ENCODE measurements around the gene CCDC88A.

Gene CCDC88A

DNA sequence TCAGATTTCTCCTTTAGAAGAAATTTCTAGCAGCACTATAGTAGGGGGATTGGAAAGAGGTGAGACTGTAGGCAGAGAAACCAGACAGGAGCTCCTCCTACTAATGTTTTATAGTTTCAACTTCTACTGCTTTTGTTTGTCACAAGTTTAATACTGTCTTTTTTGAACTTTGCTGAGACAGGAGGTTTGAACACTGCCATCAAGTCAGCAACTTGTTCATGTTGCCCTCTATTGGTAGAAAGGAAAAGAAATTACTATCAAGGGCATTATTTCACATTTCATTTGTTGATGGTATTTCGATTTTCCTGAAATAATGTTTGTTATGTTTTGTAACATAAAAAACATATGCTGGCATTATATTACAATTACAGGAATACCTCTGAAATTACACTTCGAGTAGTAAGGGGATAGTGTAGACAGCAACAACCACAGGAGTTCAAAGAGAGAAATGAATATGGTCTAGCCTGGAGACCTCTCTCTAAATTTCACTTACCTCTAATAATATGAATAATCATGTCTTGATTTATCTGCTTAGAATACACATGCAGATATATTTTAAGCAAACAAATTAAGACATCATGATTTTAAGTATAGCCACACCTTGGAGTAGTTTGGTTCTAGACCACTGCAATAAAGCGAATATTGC is 12.4 kb upstream of the CCDC88A start:
- Mint-ChIP-seq H3K36me3 (no peaks in the 10 kb centered on the region), H3K27ac (no peak overlapping the region), H3K27me3 (peaks cover 1% of the 10 kb centered on the region), H3K4me3 (no peak overlapping the region), H3K4me1 (no peaks in the 10 kb centered on the region), H3K9me3 (no peaks in the 10 kb centered on the region)

DNA sequence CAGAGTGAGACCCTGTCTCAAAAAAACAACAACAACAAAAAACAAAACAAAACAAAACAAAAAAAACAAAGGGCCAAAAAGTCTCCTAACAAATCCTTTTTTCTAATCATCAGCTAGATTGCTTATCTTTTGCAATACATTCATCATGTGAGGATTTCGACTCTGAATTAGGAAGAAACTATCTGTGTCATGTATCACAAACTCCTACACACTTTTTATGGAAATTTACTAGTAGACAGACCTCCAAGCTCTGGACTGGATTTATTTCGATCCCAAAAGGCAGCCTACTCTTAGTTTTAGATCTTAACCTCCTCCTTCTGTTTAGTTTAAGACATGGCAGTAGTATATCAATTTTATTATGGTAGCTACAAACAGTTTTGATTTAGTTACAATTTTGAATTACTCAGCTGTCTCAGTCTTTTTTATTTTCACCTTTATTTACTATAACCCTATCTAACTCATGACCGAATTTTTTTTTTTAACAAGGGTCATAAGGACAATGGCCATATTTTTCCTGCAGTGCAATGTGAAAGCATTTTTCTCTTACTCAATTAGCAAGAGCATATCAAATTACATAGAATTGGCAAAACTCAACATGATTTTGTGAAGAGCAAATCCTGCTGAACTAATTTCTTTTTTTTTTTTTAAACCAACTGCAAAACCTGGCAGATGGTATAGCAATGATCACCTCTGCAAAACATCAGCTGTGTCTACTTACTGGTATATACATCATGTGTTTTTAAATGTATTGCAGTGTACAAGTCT is 10.7 kb upstream of the CCDC88A start:
- no peaks in the 10 kb centered on the region for H3K4me1 Mint-ChIP-seq
- peaks cover 1% of the 10 kb centered on the region for H3K27me3 Mint-ChIP-seq
- H3K4me3 Mint-ChIP-seq, result no peak overlapping the region
- H3K9me3 Mint-ChIP-seq, result no peaks in the 10 kb centered on the region
- H3K36me3 Mint-ChIP-seq, result no peaks in the 10 kb centered on the region
- H3K27ac Mint-ChIP-seq, result no peak overlapping the region

DNA sequence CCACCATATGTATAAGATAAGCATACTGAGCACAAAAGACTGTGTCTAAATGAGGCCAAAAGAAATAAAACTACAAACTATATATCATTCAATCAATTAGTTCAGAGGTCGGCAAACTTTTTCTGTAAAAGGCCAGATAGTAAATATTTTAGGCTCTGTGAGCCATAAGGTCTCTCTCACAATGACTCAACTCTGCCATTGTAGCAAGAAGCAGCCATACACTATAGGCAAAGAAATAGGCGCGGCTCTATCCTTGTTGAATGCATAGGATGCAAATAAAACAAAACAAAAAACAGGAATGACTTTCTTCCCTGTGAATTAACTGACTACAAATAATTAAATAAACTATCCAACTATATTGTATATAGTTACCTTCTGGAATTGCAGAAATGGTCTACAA is 8.6 kb upstream of the CCDC88A start:
- H3K9me3 Mint-ChIP-seq, result no peaks in the 10 kb centered on the region
- peaks cover 1% of the 10 kb centered on the region for H3K27me3 Mint-ChIP-seq
- H3K4me1 Mint-ChIP-seq, result no peaks in the 10 kb centered on the region
- H3K4me3 Mint-ChIP-seq, result no peak overlapping the region
- H3K36me3 Mint-ChIP-seq, result no peaks in the 10 kb centered on the region
- H3K27ac Mint-ChIP-seq, result no peak overlapping the region

DNA sequence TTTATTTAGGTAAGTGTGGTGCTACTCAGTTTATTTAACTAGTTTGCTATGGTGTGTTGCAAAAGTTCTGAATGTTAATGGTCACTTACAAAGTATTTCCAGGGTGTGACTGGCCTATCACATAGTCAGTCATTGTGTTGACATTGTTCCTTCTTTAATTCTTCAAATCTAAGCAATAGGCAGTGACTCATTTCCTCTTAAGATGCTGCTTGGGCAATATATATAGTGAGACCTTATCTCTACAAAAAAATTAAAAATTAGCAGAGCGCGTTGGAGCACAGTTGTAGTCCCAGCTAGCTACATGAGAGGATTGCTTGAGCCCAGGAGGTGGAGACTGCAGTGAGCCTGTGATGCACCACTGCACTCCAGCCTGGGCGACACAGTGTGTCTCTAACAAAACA is 5.8 kb upstream of the CCDC88A start:
- no peak overlapping the region for H3K27ac Mint-ChIP-seq
- H3K4me1 Mint-ChIP-seq, result peaks cover 9% of the 10 kb centered on the region
- H3K9me3 Mint-ChIP-seq, result no peaks in the 10 kb centered on the region
- no peaks in the 10 kb centered on the region for H3K27me3 Mint-ChIP-seq
- H3K4me3 Mint-ChIP-seq, result no peak overlapping the region
- H3K36me3 Mint-ChIP-seq, result no peaks in the 10 kb centered on the region

DNA sequence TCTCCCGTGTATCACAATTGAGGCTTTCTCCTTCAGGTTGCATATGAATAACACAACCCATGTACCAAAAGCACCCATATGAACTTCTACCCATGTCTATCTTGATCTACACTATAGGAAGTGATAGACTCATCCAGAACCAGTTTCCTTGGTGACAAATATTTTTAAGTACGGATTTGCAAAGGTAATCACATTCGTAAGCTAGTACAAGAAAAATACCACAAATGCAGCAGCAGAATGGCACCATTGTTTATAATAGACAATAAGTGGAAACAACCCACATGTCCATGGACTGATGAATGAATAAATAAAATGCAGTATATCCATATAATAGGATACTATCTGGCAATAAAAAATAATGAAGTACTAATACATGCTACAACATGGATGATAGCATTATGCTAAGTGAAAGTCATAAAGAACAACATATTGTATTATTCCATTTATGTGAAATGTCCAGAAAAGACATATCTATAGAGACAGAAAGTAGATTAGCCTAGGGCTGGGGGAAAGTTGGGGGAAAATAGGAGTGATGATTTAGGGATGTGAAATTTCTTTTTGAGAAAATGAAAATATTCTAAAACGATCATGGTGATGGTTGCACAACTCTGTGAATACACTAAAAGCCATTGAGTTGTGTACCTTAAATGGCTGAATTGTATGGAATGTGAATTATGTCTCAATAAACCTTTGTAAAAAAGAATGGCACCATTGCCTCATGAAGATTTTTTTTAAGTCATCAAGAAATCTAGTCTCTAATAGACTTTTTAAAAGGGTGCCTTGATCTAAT is 3.4 kb upstream of the CCDC88A start:
- no peak overlapping the region for H3K27ac Mint-ChIP-seq
- no peaks in the 10 kb centered on the region for H3K36me3 Mint-ChIP-seq
- H3K4me1 Mint-ChIP-seq, result peaks cover 23% of the 10 kb centered on the region
- no peaks in the 10 kb centered on the region for H3K9me3 Mint-ChIP-seq
- no peaks in the 10 kb centered on the region for H3K27me3 Mint-ChIP-seq
- H3K4me3 Mint-ChIP-seq, result no peak overlapping the region

DNA sequence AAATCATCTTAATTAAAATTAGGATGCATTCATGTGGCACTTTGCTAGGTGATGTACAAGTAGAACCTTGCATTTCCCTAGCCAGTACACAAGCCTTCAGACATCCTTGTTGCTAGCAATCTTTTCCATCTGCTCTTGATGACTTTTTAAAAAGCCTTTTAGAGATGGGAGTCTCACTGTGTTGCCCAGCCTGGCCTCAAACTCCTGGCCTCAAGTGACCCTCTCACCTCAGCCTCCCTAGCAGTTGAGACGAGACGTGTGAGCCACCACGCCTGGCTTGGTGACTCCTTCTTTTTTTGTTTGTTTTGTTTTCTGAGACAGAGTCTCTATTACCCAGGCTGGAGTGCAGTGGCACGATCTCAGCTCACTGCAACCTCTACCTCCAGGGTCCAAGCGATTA is 1.7 kb upstream of the CCDC88A start:
- Mint-ChIP-seq H3K4me1 (peaks cover 31% of the 10 kb centered on the region), H3K27ac (no peak overlapping the region), H3K9me3 (no peaks in the 10 kb centered on the region), H3K4me3 (peak overlapping the region; percentile 67), H3K27me3 (no peaks in the 10 kb centered on the region), H3K36me3 (no peaks in the 10 kb centered on the region)

DNA sequence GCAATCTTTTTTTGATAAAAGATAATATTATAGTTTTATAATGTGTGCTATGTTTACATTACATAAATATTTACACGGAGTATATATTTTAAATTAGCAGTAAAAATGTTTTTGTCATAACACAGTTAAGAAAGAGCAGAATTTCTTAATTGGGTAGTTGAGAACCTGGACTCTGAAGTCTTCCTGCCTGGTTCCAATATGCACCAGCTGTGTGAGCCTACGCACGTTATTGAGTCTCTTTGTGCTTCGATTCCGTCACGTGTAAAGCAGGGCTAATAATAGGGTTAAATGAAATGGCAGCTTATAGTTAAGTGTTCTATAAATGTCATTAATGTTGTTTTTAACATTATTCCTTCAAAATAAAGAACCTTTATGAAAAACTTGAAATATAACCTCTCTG is 1.2 kb upstream of the CCDC88A start:
- peaks cover 36% of the 10 kb centered on the region for H3K4me1 Mint-ChIP-seq
- no peaks in the 10 kb centered on the region for H3K36me3 Mint-ChIP-seq
- H3K27ac Mint-ChIP-seq, result no peak overlapping the region
- no peaks in the 10 kb centered on the region for H3K27me3 Mint-ChIP-seq
- peak overlapping the region; percentile 67 for H3K4me3 Mint-ChIP-seq
- H3K9me3 Mint-ChIP-seq, result no peaks in the 10 kb centered on the region

DNA sequence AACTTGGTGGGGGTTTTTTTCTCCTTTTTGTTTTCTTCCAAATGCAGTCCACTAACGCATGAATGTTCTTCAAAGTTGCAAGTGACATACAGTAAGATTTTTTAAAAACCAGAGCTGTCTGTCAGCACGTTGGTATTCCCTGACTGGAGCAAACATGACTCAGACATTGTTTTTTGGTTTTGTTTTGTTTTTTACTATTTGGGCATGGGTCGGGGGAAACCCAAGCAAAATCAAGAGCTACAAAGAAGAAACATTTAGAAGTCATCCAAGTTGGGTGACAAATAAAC is 726 bp upstream of the CCDC88A start:
- Mint-ChIP-seq H3K4me3 (peak overlapping the region; percentile 93), H3K9me3 (no peaks in the 10 kb centered on the region), H3K27ac (peak overlapping the region; percentile 36)

DNA sequence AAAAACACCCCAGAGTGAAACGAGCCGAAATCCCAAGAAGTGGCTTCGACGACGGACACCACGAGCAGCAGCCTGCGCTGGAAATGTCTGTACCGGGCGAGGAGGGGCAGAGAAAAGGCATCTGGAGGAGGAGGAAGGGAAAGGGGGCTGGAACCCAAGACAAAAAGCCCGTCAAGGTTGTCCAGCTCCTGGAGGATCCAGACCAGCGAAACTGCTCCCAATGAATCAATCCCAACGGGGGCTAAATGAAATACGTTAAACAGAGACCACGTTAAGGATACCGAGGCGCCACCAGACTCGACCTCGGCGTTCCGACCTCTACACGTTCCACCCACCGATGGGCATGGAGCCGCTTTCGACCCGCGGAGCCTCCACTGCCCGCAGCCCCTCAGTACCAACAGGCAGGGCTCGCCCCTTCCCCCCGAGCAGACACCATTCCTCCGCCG is 400 bp downstream of the CCDC88A start:
- peak overlapping the region; percentile 93 for H3K4me3 Mint-ChIP-seq
- peak overlapping the region; percentile 87 for H3K27ac Mint-ChIP-seq
- no peaks in the 10 kb centered on the region for H3K9me3 Mint-ChIP-seq
- peaks cover 38% of the 10 kb centered on the region for H3K4me1 Mint-ChIP-seq
- no peaks in the 10 kb centered on the region for H3K36me3 Mint-ChIP-seq
- H3K27me3 Mint-ChIP-seq, result no peaks in the 10 kb centered on the region

More for the DNA sequence above, 726 bp upstream of the CCDC88A start:
- Mint-ChIP-seq H3K4me1 (peaks cover 38% of the 10 kb centered on the region), H3K36me3 (no peaks in the 10 kb centered on the region), H3K27me3 (no peaks in the 10 kb centered on the region)

DNA sequence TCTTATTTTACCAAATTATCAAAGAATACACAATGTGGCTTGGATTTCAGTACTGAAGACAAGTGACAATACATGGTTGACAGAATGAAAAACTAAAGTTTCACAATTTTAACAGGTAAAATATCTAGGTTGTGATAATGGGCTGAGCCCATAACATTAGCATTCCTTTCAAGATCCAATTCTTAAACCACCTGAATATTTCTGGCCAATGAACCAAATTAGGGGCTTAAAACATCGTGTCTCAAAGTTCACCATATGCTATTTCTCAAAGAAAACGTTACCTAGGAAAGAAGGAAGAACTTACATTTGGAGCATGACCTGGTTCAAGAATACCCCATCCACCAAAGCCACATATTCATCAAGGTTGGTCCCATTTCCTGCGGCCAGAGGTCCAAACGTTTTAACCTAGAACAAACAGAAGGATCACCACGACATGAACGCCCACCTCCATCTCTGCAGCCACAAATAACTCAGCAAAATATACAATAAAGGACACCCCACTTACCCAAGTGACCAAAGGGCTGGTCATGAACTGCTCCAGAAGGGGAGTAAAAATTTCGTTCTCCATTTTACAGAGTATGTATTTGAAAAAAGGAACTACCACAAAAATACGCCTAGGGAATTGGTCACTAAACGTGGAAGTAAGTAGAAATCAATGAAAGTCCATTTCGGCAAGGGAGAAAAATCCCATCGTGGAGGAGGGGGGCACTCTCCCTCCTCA is 984 bp downstream of the CCDC88A start:
- H3K4me1 Mint-ChIP-seq, result peaks cover 38% of the 10 kb centered on the region
- H3K9me3 Mint-ChIP-seq, result no peaks in the 10 kb centered on the region
- H3K27me3 Mint-ChIP-seq, result no peaks in the 10 kb centered on the region
- peak overlapping the region; percentile 87 for H3K27ac Mint-ChIP-seq
- peak overlapping the region; percentile 93 for H3K4me3 Mint-ChIP-seq
- no peaks in the 10 kb centered on the region for H3K36me3 Mint-ChIP-seq

DNA sequence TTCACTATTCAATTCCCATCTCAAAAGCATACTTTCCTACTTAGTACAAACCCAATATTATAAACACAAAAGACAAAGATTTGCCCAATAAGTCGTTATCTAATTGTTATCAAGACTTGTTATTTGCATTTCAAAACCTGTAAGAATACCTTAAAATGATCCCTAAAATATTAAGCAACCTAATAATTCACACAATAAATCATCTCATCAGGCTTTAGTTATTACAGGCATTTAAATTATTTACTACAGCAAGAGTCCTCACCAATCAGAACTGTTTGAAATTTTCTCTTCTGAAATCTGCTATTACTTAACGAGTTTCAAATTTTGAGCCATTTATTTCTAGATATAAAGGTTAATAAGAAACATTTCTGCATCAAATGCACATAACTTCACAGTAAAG is 1.6 kb downstream of the CCDC88A start:
- Mint-ChIP-seq H3K4me1 (peaks cover 38% of the 10 kb centered on the region), H3K9me3 (no peaks in the 10 kb centered on the region), H3K36me3 (no peaks in the 10 kb centered on the region), H3K4me3 (peak overlapping the region; percentile 93), H3K27me3 (no peaks in the 10 kb centered on the region), H3K27ac (peak overlapping the region; percentile 2)

DNA sequence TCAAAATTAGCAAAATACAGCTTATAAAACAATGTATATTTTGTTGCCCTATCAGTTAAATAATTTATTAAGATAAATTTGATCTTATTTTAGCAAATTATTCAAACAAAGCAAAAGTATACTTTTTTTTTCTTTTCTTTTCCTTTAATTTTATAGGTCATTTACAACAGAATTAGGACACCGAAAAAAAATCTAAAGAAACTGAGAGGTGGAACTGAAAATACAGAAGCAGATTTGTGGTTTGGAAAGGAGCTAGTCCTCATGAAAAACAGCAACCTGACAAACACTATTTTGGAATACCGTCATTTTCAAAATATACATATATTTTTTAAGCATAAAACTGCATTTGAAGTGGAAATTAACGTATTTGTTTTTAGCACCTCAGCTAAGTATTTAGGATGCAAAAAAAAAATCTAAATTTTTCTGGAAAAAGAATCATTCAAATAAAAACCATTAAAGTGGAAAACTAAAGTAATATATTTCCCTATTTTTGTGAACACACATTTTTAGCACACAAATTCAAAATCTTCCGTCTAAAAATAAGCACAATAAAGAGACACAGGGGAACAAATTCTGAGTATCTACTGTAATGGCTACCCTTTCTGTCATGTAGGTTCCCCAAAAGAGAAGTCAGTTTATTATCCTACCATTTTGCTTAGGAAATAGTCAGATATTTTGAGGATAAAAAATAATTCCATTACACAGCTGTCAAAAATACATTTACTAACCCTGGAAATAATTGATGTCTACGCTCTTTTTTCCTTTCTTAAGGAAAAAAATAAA is 2.7 kb downstream of the CCDC88A start:
- Mint-ChIP-seq H3K4me3 (no peak overlapping the region), H3K36me3 (no peaks in the 10 kb centered on the region), H3K9me3 (no peaks in the 10 kb centered on the region), H3K27me3 (no peaks in the 10 kb centered on the region), H3K4me1 (peaks cover 38% of the 10 kb centered on the region), H3K27ac (no peak overlapping the region)

DNA sequence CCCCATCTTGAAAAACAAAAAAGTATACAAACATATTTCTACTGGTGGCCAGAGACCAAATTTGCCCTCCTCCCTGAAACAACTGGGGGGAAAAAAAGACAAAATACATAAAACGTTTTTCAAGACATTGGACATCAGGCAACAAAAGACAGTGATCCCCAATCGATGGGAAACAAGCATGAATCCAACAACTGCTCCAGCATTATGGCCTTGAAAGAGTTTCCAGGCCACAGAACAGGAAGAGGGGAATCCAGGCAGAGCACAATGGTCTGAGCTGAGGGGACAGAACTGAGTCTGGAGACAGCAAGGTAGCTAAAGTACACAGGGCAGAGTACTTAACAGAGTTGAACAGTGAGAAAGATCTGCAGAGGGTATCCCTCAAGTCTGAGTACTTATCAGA is 4.4 kb downstream of the CCDC88A start:
- Mint-ChIP-seq H3K27me3 (no peaks in the 10 kb centered on the region), H3K27ac (peak overlapping the region; percentile 15), H3K4me3 (no peak overlapping the region), H3K36me3 (no peaks in the 10 kb centered on the region), H3K9me3 (no peaks in the 10 kb centered on the region), H3K4me1 (peaks cover 28% of the 10 kb centered on the region)

DNA sequence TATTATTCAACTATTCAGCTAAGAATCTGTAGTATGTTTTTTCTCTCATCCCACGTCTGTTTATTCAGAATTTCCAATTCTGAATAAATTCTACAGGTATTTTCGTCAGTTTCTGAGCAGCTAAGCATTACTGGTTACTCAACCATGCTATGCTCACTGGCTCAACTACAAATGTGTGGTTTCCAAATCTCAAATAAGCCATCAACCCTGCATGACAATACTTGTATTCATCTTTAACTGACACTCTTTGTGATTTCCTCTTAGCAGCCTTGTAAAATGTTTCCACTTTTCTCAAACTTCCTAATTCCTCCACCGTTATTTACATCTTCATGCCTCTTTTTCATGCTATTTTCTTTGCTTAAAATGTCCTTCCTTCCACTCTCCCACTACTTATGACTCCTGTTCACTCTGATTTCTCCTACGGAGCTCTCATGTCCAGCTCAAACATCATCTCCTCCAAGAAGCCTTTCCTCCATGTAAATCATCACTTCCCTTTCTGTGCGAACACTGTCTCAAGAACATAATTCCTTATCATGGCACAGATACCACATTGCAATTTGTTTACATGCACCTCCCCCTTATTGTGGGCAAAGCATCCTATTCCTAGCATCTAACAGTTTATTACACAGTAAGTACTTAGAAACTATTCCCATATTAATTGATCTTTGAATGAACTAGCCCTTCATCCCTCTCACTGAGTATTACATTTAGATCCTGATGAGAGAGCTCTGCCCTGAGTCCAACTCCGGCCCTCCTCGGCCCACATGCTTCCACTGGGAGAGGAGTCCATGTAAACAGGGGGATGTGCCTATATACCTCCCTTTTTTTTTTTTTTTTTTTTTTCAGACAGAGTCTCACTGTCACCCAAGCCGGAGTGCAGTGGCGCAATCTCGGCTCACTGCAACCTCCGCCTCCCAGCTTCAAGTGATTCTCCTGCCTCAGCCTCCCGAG is 10.5 kb downstream of the CCDC88A start:
- Mint-ChIP-seq H3K4me3 (no peak overlapping the region), H3K36me3 (peaks cover 1% of the 10 kb centered on the region), H3K27me3 (no peaks in the 10 kb centered on the region), H3K9me3 (no peaks in the 10 kb centered on the region), H3K4me1 (no peaks in the 10 kb centered on the region), H3K27ac (no peak overlapping the region)

Data from activated naive CD4-positive, alpha-beta T cell treated with anti-CD3 and anti-CD28 coated beads, Interleukin-2, amount 50 U/mL, for 24 hours (primary cell).